GM13976 (cell line): ENCODE results near the gene DERL2.

ENCODE experiments used
- DNase-seq: peaks from one replicate; pipeline ENCODE4 v3.0.0; 2012; ENCODE audit warnings: low spot score
- CTCF ChIP-seq: IDR thresholded peaks from 2 replicates; pipeline ENCODE4 v1.5.1; 2012; ENCODE audit warnings: borderline replicate concordance, mild to moderate bottlenecking; ENCODE audit not compliant: insufficient read depth; ENCODE audit errors: extremely low read depth, missing control alignments, control extremely low read depth
- in situ Hi-C: fragments of 300-500 bp; cut with MboI; formaldehyde crosslinking; loops from one replicate; pipeline ENCODE4 v1.12.0; 2022; ENCODE audit warnings: low sequenced_read_pairs, mixed read lengths, inconsistent platforms; ENCODE audit not compliant: unreplicated experiment

The DERL2 gene

GRCh38 chr17:5513628-5514027 lies 27.6 kb upstream of the DERL2 start:
- in situ Hi-C loops, result no loop called here
- no peak for TF ChIP-seq CTCF
- DNase-seq, result no peak

DNA sequence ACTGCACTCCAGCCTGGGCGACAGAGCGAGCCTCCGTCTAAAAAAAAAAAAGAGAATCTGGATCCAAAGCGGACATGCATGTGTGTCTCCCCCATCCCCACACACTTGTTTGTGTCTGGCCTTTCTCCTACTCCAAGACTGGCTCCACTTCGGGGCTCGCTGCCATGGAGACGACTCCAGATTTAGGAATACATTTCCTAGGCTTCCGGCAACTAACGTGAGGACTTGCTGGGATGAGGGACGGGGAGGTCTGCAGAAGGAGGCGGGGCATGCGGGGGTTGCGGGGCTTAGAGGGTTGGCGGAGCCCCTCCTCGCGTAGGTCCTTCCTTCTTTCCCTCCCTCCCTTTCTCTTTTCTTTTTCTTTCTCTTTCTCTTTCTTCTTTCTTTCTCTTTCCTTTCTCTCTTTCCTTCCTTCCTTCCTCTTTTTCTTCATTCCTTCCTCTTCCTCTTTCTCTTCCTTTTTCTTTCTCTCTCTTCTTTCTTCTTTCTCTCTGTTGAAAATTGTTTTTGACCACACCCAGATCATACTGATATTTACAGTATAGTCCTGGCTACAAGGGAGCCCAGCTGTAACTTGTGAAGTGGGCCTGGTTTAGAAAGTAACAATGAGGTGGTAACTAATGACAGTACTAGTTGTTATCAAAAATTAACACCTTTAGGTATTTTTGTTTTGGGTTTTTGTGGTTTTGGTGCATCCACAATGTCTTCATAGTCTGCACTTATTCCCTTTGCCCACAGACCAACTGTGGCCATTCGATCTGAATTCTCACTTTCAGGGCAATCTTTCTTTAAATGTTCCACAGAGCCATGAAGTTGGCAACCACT lies 25.6 kb upstream of the DERL2 start:
- in situ Hi-C loops, result no loop called here
- DNase-seq, result no peak
- TF ChIP-seq CTCF, result no peak

GRCh38 chr17:5510771-5511170 lies 24.8 kb upstream of the DERL2 start:
- no peak for DNase-seq
- in situ Hi-C loops, result no loop called here
- TF ChIP-seq CTCF, result no peak

- in situ Hi-C loops, result no loop called here
- no peak for TF ChIP-seq CTCF
- no peak for DNase-seq
These were observed 23.5 kb upstream of the DERL2 start for GRCh38 chr17:5509482-5509881.

DNA sequence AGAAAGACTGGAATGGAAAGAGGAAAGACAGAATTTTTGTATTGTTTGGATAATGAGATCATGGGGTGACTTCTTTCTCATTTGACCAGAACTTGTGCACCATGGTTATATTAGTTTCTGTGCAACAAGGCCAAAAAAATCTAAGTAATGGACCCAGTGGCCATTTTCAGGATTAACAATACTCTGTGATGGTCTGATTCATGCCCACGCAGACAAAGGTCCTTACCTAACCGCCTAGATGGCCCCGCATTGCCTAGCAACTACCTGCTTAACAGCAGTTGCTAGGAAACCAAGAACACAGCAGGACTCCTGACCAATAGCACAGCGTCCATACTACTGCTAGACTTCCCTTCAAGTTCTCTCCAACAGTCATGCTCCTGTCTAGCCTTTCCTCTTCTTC lies 22.8 kb upstream of the DERL2 start:
- in situ Hi-C loops, result no loop called here
- no peak for TF ChIP-seq CTCF
- no peak for DNase-seq

DNA sequence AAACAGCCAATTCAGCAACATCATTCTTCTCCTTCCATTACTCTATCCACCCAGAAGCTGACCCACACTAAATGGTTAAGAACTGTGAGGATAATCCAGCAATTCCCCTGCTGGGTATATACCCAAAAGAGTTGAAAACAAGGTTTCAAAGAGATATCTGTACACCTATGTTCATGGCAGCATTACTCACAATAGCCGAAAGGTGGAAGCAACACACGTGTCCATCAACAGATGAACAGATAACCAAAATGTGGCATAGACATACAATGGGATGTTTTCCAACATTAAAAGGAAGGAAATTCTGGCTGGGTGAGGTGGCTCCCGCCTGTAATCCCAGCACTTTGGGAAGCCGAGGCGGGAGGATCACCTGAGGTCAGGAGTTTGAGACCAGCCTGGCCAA lies 20.3 kb upstream of the DERL2 start:
- in situ Hi-C loops, result no loop called here
- no peak for DNase-seq
- TF ChIP-seq CTCF, result no peak

DNA sequence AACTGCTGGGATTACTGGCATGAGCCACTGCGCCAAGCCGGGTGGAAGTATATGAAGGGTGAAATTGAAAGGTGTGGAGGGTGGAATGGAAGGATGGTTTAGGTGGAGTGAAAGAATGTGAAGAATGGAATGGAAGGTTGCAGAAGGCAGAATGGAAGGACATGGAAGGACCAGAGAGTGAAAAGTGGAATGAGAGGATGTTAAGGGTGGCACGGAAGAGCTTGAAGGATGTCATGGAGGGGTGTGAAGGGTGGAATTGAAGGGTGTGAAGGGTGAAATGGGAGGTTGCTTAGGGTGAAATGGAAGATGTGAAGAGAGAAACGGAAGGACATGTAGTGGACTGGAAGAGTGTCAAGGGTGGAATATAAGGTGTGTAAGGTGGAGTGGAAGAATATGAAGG lies 16.6 kb upstream of the DERL2 start:
- TF ChIP-seq CTCF, result no peak
- in situ Hi-C loops, result no loop called here
- DNase-seq, result no peak
